Measurements from ENCODE around the gene EPN1. TPM values are rescaled to one million over a fixed set of nuclear protein-coding genes. Genes with fewer than 3 reads are reported as not detected.

Gene EPN1
- total and polyA plus RNA-seq, 2 of the 8 experiments (the other 6 are each of a cell fraction or from before 2014, with no cell fraction given): 49.6 to 200 TPM

DNA sequence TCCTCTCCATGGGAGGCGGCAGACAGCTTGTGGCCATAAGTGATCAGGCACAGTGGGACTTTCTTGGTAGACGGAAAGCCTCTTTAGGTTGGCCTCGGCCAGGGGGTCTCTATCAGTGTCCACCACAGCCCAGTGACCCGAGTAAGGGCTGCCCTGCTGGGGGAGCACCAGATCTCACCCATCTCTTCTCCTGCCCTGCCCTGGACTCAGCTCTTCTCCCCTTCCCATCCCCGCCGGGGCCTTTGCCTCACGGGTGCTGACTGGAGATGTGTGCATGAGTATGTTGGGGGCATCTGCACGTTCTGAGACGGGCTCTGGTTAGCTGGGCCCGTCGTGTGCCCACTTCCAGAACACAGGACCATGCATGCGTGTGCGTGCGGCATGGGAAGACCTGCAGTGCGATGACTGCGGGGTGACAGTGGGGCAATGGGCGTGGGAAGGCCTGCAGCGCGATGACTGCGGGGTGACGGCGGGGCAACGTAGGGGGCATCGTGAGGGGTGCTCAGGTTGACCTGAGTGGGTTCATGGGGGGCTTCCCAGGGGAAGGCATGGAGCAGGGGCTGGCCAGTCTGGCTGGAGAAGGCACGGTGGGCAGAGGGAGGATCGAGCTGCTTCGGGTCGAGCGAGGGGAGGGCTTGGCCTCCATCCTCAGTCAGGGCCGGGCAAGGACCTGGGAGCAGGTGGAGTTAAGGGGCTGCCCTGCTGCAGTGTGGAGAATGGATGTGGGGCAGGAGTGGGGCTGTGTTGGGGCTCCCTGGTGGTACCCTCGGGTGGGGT is 15.9 kb downstream of the EPN1 start:
- Histone ChIP-seq H4K91ac (replicated peaks; ENCODE audit: insufficient read length, low read length) (no peak overlapping the region), H3K4me2 (ENCODE audit: insufficient read depth in 1 of 2, low read depth in 2 of 2, low read length in 2 of 2) (no peak overlapping the region), H4K5ac (ENCODE audit: insufficient read length, low read depth, low read length) (no peak overlapping the region), H2AK5ac (ENCODE audit: low read depth, low read length) (no peak overlapping the region), H2AFZ (ENCODE audit: low read length) (no peak overlapping the region), H2BK120ac (replicated peaks; ENCODE audit: low read depth, low read length) (no peak overlapping the region), H3K23me2 (ENCODE audit: low read depth, low read length) (no peaks in the 10 kb centered on the region), H2BK15ac (ENCODE audit: low read length) (no peak overlapping the region), H3K14ac (ENCODE audit: insufficient read length) (no peak overlapping the region), H3K79me1 (ENCODE audit: low read depth, low read length) (peaks cover 3% of the 10 kb centered on the region), H3K56ac (replicated peaks; ENCODE audit: insufficient read length, low read depth, low read length) (no peak overlapping the region), H3K79me2 (ENCODE audit: control insufficient read depth in 1 of 2, insufficient read depth in 2 of 2, low read length in 2 of 2) (peaks cover 0 to 2% of the 10 kb centered on the region in 2 experiments; a peak in 1 of 4 replicates), H3K23ac (ENCODE audit: insufficient read length) (no peak overlapping the region), H3K4me3 (ENCODE audit: extremely low read depth in 1 of 4, insufficient read depth in 2 of 4, low read depth in 3 of 4, low read length in 4 of 4) (no peak overlapping the region), H3K9ac (replicated peaks in 1 of 4; ENCODE audit: extremely low read depth in 1 of 4, low read depth in 3 of 4, low read length in 3 of 4) (no peak overlapping the region), H4K20me1 (replicated peaks in 1 of 2; ENCODE audit: control insufficient read depth in 1 of 2, insufficient read depth in 2 of 2, low read length in 2 of 2) (peaks cover 0 to 26% of the 10 kb centered on the region in 2 experiments), H3K27me3 (replicated peaks in 1 of 4; ENCODE audit: control insufficient read depth in 3 of 4, extremely low read depth in 1 of 4, insufficient read depth in 3 of 4, low read length in 3 of 4) (no peaks in the 10 kb centered on the region; a peak in 1 of 7 replicates), H2BK20ac (ENCODE audit: low read length) (no peak overlapping the region), H2BK5ac (ENCODE audit: low read depth, low read length) (no peak overlapping the region), H3K36me3 (ENCODE audit: control insufficient read depth in 2 of 4, insufficient read depth in 4 of 4, low read length in 3 of 4) (peaks cover 2 to 50% (median 20%) of the 10 kb centered on the region in 4 experiments; a peak in 7 of 8 replicates), H3K9me3 (ENCODE audit: insufficient read depth in 2 of 2, low read depth in 1 of 2, low read length in 1 of 2) (no peaks in the 10 kb centered on the region), H3K4me1 (replicated peaks in 1 of 4; ENCODE audit: control insufficient read depth in 3 of 4, insufficient read depth in 4 of 4, low read length in 3 of 4) (no peaks in the 10 kb centered on the region), H3K27ac (ENCODE audit: low read depth, low read length) (no peak overlapping the region), H4K8ac (ENCODE audit: extremely low read depth, insufficient read depth, low read length) (no peak overlapping the region), H3K4ac (replicated peaks; ENCODE audit: insufficient read length, low read depth, low read length) (no peak overlapping the region), H2BK12ac (ENCODE audit: low read depth, low read length) (no peak overlapping the region), H3K18ac (ENCODE audit: extremely low read depth, low read length) (no peak overlapping the region)
- 88% methylated on average over 31 of the region's 31 CpGs; no CpG with 5 or more reads in 1 of the 2 experiments for WGBS, 2 experiments (ENCODE audit: extremely low coverage in 1 of 2, insufficient coverage in 1 of 2, insufficient read length in 1 of 2, insufficient replicate concordance in 2 of 2, low coverage in 1 of 2, low lambda C conversion rate in 2 of 2, missing lambda C conversion rate in 1 of 2)
- POLR2A ChIA-PET (ENCODE audit: partially characterized antibody): interaction anchor here (1.5 to 1.9 kb wide), 2 partner anchors 8 to 13 kb away, joined by 5 to 6 read pairs; no protein-coding TSS in a partner anchor
- DNase-seq (ENCODE audit: low read depth in 1 of 2, low spot score in 2 of 2) (no peak), FAIRE-seq (no peak)
- TF ChIP-seq GTF2F1 (IDR thresholded peaks at IDR 0.05; ENCODE audit: borderline replicate concordance, low read depth, low read length) (no peak), EGR1 (IDR thresholded peaks at IDR 0.05; ENCODE audit: borderline replicate concordance, low read depth, low read length) (no peak), JUN (IDR thresholded peaks at IDR 0.05; ENCODE audit: low read depth, low read length) (no peak), RXRA (IDR thresholded peaks at IDR 0.05; ENCODE audit: insufficient read depth, low read depth, low read length) (no peak)
- TF ChIP-seq, protein P1, sequence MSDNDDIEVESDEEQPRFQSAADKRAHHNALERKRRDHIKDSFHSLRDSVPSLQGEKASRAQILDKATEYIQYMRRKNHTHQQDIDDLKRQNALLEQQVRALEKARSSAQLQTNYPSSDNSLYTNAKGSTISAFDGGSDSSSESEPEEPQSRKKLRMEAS (IDR thresholded peaks at IDR 0.05): no peak
- CTCF ChIA-PET (ENCODE audit: partially characterized antibody): interaction anchor here (0.5 to 1.7 kb wide), 2 partner anchors 13 to 648 kb away, joined by 4 to 5 read pairs; no protein-coding TSS in a partner anchor

Data from H1 (cell line).